HG03439 (cell line): ENCODE data around the gene TRMT2A.

Experiments used
- ATAC-seq: cut with Tn5 transposase; IDR thresholded peaks from one replicate; pipeline ENCODE4 v1.9.1; 2021; ENCODE audit warnings: mild to moderate bottlenecking, moderate library complexity; ENCODE audit not compliant: unreplicated experiment

Gene TRMT2A

GRCh38 chr22:20066617-20067383, 50.2 kb downstream of the TRMT2A start:
- ATAC-seq: no peak

GRCh38 chr22:20065896-20066616, 51.0 kb downstream of the TRMT2A start:
- no peak for ATAC-seq

- ATAC-seq: no peak
Observed at GRCh38 chr22:20064545-20065262, 52.3 kb downstream of the TRMT2A start.

- no peak for ATAC-seq
Observed at GRCh38 chr22:20064140-20064480, 52.9 kb downstream of the TRMT2A start.

GRCh38 chr22:20063271-20064139, 53.5 kb downstream of the TRMT2A start:
- ATAC-seq: no peak

- no peak for ATAC-seq
Observed at GRCh38 chr22:20062766-20063083, 54.3 kb downstream of the TRMT2A start.

- ATAC-seq: no peak
Observed at GRCh38 chr22:20062043-20062765, 54.8 kb downstream of the TRMT2A start.
